GM23248 (cell line): Measurements from ENCODE around the gene TRIM54. TPM values are rescaled to one million over a fixed set of nuclear protein-coding genes. Genes with fewer than 3 reads are reported as not detected.

Experiments
- DNase-seq: peaks from one replicate; pipeline ENCODE4 v3.0.0-alpha.2; 2015
- H2AFZ ChIP-seq: fragments of 200-600 bp; sonication (generic); 2 replicates; pipeline ENCODE4 v1.6.1; 2016; ENCODE audit warnings: antibody characterized with exemption
- H3F3A ChIP-seq: fragments of 200-600 bp; sonication (generic); 2 replicates; pipeline ENCODE4 v1.6.1; 2016; ENCODE audit warnings: mild to moderate bottlenecking, antibody characterized with exemption, mixed run types; ENCODE audit not compliant: insufficient read depth
- H3K27ac ChIP-seq: fragments of 200-600 bp; sonication (generic); 2 replicates; pipeline ENCODE4 v1.5.1; 2016; ENCODE audit warnings: mild to moderate bottlenecking
- H3K27me3 ChIP-seq: fragments of 200-600 bp; sonication (generic); replicated peaks from 2 replicates; pipeline ENCODE4 v1.6.1; 2016; ENCODE audit warnings: mild to moderate bottlenecking; ENCODE audit not compliant: insufficient read depth
- H3K36me3 ChIP-seq: fragments of 200-600 bp; sonication (generic); 2 replicates; pipeline ENCODE4 v1.6.1; 2016; ENCODE audit warnings: low read depth, mild to moderate bottlenecking
- H3K4me1 ChIP-seq: fragments of 200-600 bp; sonication (generic); 2 replicates; pipeline ENCODE4 v1.6.1; 2016; ENCODE audit warnings: mild to moderate bottlenecking; ENCODE audit not compliant: insufficient read depth
- H3K4me2 ChIP-seq: fragments of 200-600 bp; sonication (generic); one replicate; pipeline ENCODE4 v1.6.1; 2016; ENCODE audit warnings: mild to moderate bottlenecking; ENCODE audit not compliant: unreplicated experiment
- H3K4me3 ChIP-seq: fragments of 200-600 bp; sonication (generic); 2 replicates; pipeline ENCODE4 v1.5.1; 2016; ENCODE audit warnings: mild to moderate bottlenecking
- H3K79me2 ChIP-seq: fragments of 200-600 bp; sonication (generic); 2 replicates; pipeline ENCODE4 v1.6.1; 2016; ENCODE audit warnings: mild to moderate bottlenecking; ENCODE audit not compliant: insufficient read depth
- H3K9ac ChIP-seq: fragments of 200-600 bp; sonication (generic); 2 replicates; pipeline ENCODE4 v1.6.1; 2016; ENCODE audit warnings: mild to moderate bottlenecking
- H3K9me2 ChIP-seq: fragments of 200-600 bp; sonication (generic); 2 replicates; pipeline ENCODE4 v1.6.1; 2016; ENCODE audit warnings: mixed run types, mild to moderate bottlenecking, moderate library complexity; ENCODE audit not compliant: insufficient read depth
- H3K9me3 ChIP-seq: fragments of 200-600 bp; sonication (generic); one replicate; pipeline ENCODE4 v1.6.1; 2017; ENCODE audit warnings: low read depth
- H4K20me1 ChIP-seq: fragments of 200-600 bp; sonication (generic); 2 replicates; pipeline ENCODE4 v1.6.0; 2016; ENCODE audit not compliant: insufficient read depth
- EZH2 ChIP-seq: fragments of 200-600 bp; sonication (generic); IDR thresholded peaks from 2 replicates; pipeline ENCODE4 v1.6.1; 2018; ENCODE audit warnings: antibody characterized with exemption, mild to moderate bottlenecking; ENCODE audit not compliant: insufficient read depth, poor library complexity, severe bottlenecking
- EZH2phosphoT487 ChIP-seq: fragments of 200-600 bp; sonication (generic); IDR thresholded peaks from 2 replicates; pipeline ENCODE4 v1.6.1; 2018; ENCODE audit warnings: antibody characterized with exemption, moderate library complexity, mild to moderate bottlenecking, low read depth; ENCODE audit not compliant: insufficient read depth
- WGBS, 2 experiments: methylation state at CpG; one replicate each; pipeline ENCODE4 v1.1.6; 2015 to 2017; ENCODE audit warnings: low lambda C conversion rate in 2 of 2, low coverage in 1 of 2; ENCODE audit errors: missing lambda C conversion rate in 2 of 2; 5-methylcytosine and 5-hydroxymethylcytosine counted together
- in situ Hi-C: fragments of 300-500 bp; cut with MboI; formaldehyde crosslinking; loops from 2 replicates; pipeline ENCODE4 v1.15.0; 2020
- polyA plus RNA-seq: library from polyadenylated mRNA; unstranded; fragments of >200 nt; fragmentation: Nextera tagmentation; extraction: Ambion mirVana; gene quantifications from 2 replicates; pipeline ENCODE4 v1.2.1, GENCODE V29; 2016
- total RNA-seq: library from RNA; depleted of rRNA; stranded (reverse); fragments of >200 nt; shearing (Covaris generic); gene quantifications from 2 replicates; pipeline ENCODE4 v1.2.3, GENCODE V29; 2014

The TRIM54 gene
- total and polyA plus RNA-seq, 2 experiments from 2014 or later: not detected

- 95 to 96% methylated on average over 16 of the region's 16 CpGs for WGBS, 2 experiments
- H3K9me2 ChIP-seq: no peaks in the 10 kb centered on the region
- no peaks in the 10 kb centered on the region for H3K27me3 ChIP-seq
- H3K27ac ChIP-seq: no peak overlapping the region
- in situ Hi-C loops: no loop called here
- H3K4me3 ChIP-seq: no peak overlapping the region
- H3K9me3 ChIP-seq: no peaks in the 10 kb centered on the region
- no peaks in the 10 kb centered on the region for H3K4me1 ChIP-seq
- peaks cover 6% of the 10 kb centered on the region; the same call in 1 of the 2 replicates for H3K36me3 ChIP-seq
- no peak overlapping the region for H3K9ac ChIP-seq
- no peaks in the 10 kb centered on the region for H4K20me1 ChIP-seq
- H3K4me2 ChIP-seq: no peak overlapping the region
- no peak overlapping the region for H2AFZ ChIP-seq
- TF ChIP-seq EZH2phosphoT487: no peak
- TF ChIP-seq EZH2: no peak
- peaks cover 4% of the 10 kb centered on the region; the same call in 1 of the 2 replicates for H3F3A ChIP-seq
- no peaks in the 10 kb centered on the region for H3K79me2 ChIP-seq
- no peak for DNase-seq
Observed at GRCh38 chr2:27242614-27242951, 39.6 kb upstream of the TRIM54 start.

- Histone ChIP-seq H3K4me2 (no peak overlapping the region), H3K79me2 (no peaks in the 10 kb centered on the region), H3K27me3 (no peaks in the 10 kb centered on the region), H3F3A (peaks cover 4% of the 10 kb centered on the region; the same call in 1 of the 2 replicates), H3K9me3 (no peaks in the 10 kb centered on the region), H3K9me2 (no peaks in the 10 kb centered on the region), H3K4me3 (no peak overlapping the region), H3K4me1 (no peaks in the 10 kb centered on the region), H3K9ac (no peak overlapping the region), H3K36me3 (peaks cover 6% of the 10 kb centered on the region; the same call in 1 of the 2 replicates), H4K20me1 (no peaks in the 10 kb centered on the region), H2AFZ (no peak overlapping the region), H3K27ac (no peak overlapping the region)
- TF ChIP-seq EZH2phosphoT487: no peak
- TF ChIP-seq EZH2: no peak
- in situ Hi-C loops: no loop called here
- 81 to 85% methylated on average over 15 to 19 of the region's 19 CpGs for WGBS, 2 experiments
- no peak for DNase-seq
Observed at GRCh38 chr2:27243391-27244130, 38.7 kb upstream of the TRIM54 start.

DNA sequence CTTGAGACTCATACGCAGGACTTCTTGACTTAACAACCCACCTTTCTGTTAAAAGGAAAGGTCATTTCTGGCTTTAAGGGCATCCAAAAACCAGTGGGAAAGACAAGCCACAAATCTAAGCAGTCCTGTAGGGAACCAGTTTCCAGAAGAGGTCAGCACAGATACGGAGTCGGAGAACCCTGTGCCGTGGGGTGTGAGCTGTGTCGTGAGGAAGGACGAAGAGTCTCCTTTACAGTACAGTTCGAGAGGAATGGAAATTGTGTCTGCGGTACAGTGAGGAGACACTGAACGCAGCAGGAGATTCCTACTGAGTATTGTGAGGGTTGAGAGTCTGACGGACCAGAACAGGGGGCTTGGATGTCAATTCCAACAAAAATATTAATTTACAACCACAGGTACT lies 37.1 kb upstream of the TRIM54 start:
- in situ Hi-C loops: no loop called here
- H3K4me3 ChIP-seq: no peak overlapping the region
- no peak overlapping the region for H2AFZ ChIP-seq
- no peak overlapping the region for H3K9ac ChIP-seq
- H4K20me1 ChIP-seq: no peaks in the 10 kb centered on the region
- WGBS, 2 experiments: 75 to 77% methylated on average over 10 of the region's 10 CpGs
- no peak overlapping the region for H3K4me2 ChIP-seq
- TF ChIP-seq EZH2: no peak
- TF ChIP-seq EZH2phosphoT487: no peak
- H3K79me2 ChIP-seq: no peaks in the 10 kb centered on the region
- H3K27me3 ChIP-seq: no peaks in the 10 kb centered on the region
- peaks cover 6% of the 10 kb centered on the region; the same call in 1 of the 2 replicates for H3K36me3 ChIP-seq
- no peak overlapping the region for H3K27ac ChIP-seq
- DNase-seq: no peak
- H3K9me2 ChIP-seq: no peaks in the 10 kb centered on the region
- H3F3A ChIP-seq: peaks cover 4% of the 10 kb centered on the region; the same call in 1 of the 2 replicates
- no peaks in the 10 kb centered on the region for H3K4me1 ChIP-seq
- H3K9me3 ChIP-seq: no peaks in the 10 kb centered on the region

DNA sequence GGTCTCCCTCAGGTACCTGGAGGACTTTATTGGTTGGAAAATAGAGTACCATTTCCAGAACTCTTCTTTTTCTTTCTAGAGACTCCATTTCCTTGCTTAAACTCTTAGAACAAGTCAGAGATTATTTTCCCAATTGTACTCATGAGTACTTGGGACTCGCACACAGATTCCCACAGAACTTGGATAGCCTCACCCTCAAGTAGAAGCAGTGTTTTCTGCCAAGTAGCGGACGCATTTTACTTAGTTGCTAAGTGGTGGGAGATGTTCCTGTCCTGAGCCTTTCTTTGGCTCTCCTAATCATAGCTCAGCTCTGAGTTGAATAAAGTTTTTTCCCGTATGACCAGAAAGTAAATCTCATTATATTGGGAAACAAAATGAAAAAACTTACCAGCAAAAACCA lies 36.6 kb upstream of the TRIM54 start:
- in situ Hi-C loops: no loop called here
- no peak for DNase-seq
- no peak overlapping the region for H3K4me3 ChIP-seq
- TF ChIP-seq EZH2: no peak
- TF ChIP-seq EZH2phosphoT487: no peak
- no peaks in the 10 kb centered on the region; the same call in 1 of the 2 replicates for H3K27me3 ChIP-seq
- H3K9ac ChIP-seq: no peak overlapping the region
- no peak overlapping the region for H3K4me2 ChIP-seq
- no peaks in the 10 kb centered on the region for H3K79me2 ChIP-seq
- peaks cover 4% of the 10 kb centered on the region; the same call in 1 of the 2 replicates for H3F3A ChIP-seq
- H3K27ac ChIP-seq: no peak overlapping the region
- no peak overlapping the region for H2AFZ ChIP-seq
- peaks cover 6% of the 10 kb centered on the region; the same call in 1 of the 2 replicates for H3K36me3 ChIP-seq
- H4K20me1 ChIP-seq: no peaks in the 10 kb centered on the region
- 61 to 67% methylated on average over 4 of the region's 4 CpGs for WGBS, 2 experiments
- H3K9me2 ChIP-seq: no peaks in the 10 kb centered on the region
- no peaks in the 10 kb centered on the region for H3K4me1 ChIP-seq
- H3K9me3 ChIP-seq: no peaks in the 10 kb centered on the region
